ENCODE results near the gene SAC3D1.
"Not testable (repeated sequence)": the region's sequence is repeated elsewhere in the genome, so short reads cannot be mapped to it uniquely, and the experiment has no call there.

SAC3D1 gene

DNA sequence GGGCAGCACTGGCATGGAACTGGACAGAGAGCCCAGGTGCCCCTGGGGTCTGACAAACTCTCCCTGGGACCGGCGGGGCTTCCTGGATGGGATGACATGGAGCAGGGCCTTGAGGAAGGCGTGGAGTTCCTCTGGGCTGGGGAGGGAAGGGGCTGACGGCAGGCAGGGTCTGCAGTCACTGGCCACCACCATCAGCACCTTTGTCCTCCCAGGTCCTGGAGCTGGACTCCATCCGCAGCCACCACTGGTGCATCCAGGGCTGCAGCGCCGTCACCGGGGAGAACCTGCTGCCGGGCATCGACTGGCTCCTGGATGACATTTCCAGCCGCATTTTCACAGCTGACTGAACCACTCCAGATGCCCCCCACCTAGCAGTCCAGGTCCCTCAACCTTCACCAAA lies 19.5 kb upstream of the SAC3D1 start:
- no peak overlapping the region for H3K4me3 ChIP-seq (ENCODE audit: insufficient read depth, low read length, poor library complexity, severe bottlenecking)
- H3K9me2 ChIP-seq (replicated peaks; ENCODE audit: insufficient read depth, low read length), result no peaks in the 10 kb centered on the region
- H3K27me3 ChIP-seq (ENCODE audit: low read length), result no peaks in the 10 kb centered on the region
- H3K27ac ChIP-seq (ENCODE audit: low read depth, low read length), result no peak overlapping the region
- no peak overlapping the region for H3K4me2 ChIP-seq (ENCODE audit: low read depth, low read length, poor library complexity, severe bottlenecking)
- no peak overlapping the region for H3K9ac ChIP-seq (ENCODE audit: low read length)
- no peaks in the 10 kb centered on the region for H3K9me3 ChIP-seq (ENCODE audit: insufficient read depth, low read length)
- no peaks in the 10 kb centered on the region for H3K36me3 ChIP-seq (ENCODE audit: low read length)
- H3F3A ChIP-seq (ENCODE audit: insufficient read depth), result no peaks in the 10 kb centered on the region
- 0 out of 2 replicates have a peak, but pooled peaks cover 4% of the 10 kb centered on the region for H3K79me2 ChIP-seq (ENCODE audit: insufficient read depth, low read length)
- no peak overlapping the region for H2AFZ ChIP-seq (ENCODE audit: low read depth, low read length, severe bottlenecking)
- TF ChIP-seq EZH2phosphoT487 (conservative IDR thresholded peaks at IDR 0.05; ENCODE audit: low read length), result no peak
- TF ChIP-seq, protein P1, sequence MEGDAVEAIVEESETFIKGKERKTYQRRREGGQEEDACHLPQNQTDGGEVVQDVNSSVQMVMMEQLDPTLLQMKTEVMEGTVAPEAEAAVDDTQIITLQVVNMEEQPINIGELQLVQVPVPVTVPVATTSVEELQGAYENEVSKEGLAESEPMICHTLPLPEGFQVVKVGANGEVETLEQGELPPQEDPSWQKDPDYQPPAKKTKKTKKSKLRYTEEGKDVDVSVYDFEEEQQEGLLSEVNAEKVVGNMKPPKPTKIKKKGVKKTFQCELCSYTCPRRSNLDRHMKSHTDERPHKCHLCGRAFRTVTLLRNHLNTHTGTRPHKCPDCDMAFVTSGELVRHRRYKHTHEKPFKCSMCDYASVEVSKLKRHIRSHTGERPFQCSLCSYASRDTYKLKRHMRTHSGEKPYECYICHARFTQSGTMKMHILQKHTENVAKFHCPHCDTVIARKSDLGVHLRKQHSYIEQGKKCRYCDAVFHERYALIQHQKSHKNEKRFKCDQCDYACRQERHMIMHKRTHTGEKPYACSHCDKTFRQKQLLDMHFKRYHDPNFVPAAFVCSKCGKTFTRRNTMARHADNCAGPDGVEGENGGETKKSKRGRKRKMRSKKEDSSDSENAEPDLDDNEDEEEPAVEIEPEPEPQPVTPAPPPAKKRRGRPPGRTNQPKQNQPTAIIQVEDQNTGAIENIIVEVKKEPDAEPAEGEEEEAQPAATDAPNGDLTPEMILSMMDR (IDR thresholded peaks at IDR 0.05; ENCODE audit: insufficient read depth, low read length, poor library complexity, severe bottlenecking), result no peak
- H4K20me1 ChIP-seq (ENCODE audit: low read depth, low read length), result no peaks in the 10 kb centered on the region

- not testable (repeated sequence) for H3F3A ChIP-seq (ENCODE audit: insufficient read depth); H4K20me1 ChIP-seq (ENCODE audit: low read depth, low read length); H3K9ac ChIP-seq (ENCODE audit: low read length); H3K27me3 ChIP-seq (ENCODE audit: low read length); H2AFZ ChIP-seq (ENCODE audit: low read depth, low read length, severe bottlenecking); H3K4me2 ChIP-seq (ENCODE audit: low read depth, low read length, poor library complexity, severe bottlenecking); H3K27ac ChIP-seq (ENCODE audit: low read depth, low read length); H3K4me3 ChIP-seq (ENCODE audit: insufficient read depth, low read length, poor library complexity, severe bottlenecking); H3K9me3 ChIP-seq (ENCODE audit: insufficient read depth, low read length); H3K9me2 ChIP-seq (replicated peaks; ENCODE audit: insufficient read depth, low read length); H3K79me2 ChIP-seq (ENCODE audit: insufficient read depth, low read length); H3K36me3 ChIP-seq (ENCODE audit: low read length)
Observed at GRCh38 chr11:65023502-65023901, 17.5 kb upstream of the SAC3D1 start.

- H3F3A ChIP-seq (ENCODE audit: insufficient read depth), result 0 out of 2 replicates have a peak, but pooled peaks cover 2% of the 10 kb centered on the region
- H3K79me2 ChIP-seq (ENCODE audit: insufficient read depth, low read length), result no peaks in the 10 kb centered on the region
- no peaks in the 10 kb centered on the region for H3K9me3 ChIP-seq (ENCODE audit: insufficient read depth, low read length)
- peak overlapping the region; percentile 30 for H2AFZ ChIP-seq (ENCODE audit: low read depth, low read length, severe bottlenecking)
- TF ChIP-seq, protein P1 (IDR thresholded peaks at IDR 0.05; ENCODE audit: insufficient read depth, low read length, poor library complexity, severe bottlenecking), result no peak
- TF ChIP-seq EZH2phosphoT487 (conservative IDR thresholded peaks at IDR 0.05; ENCODE audit: low read length), result no peak
- no peaks in the 10 kb centered on the region for H3K36me3 ChIP-seq (ENCODE audit: low read length)
- H3K4me2 ChIP-seq (ENCODE audit: low read depth, low read length, poor library complexity, severe bottlenecking), result peak overlapping the region; percentile 80
- H3K27ac ChIP-seq (ENCODE audit: low read depth, low read length), result no peak overlapping the region
- peak overlapping the region; percentile 48; the same call in 1 of the 2 replicates for H3K9ac ChIP-seq (ENCODE audit: low read length)
- no peaks in the 10 kb centered on the region for H3K9me2 ChIP-seq (replicated peaks; ENCODE audit: insufficient read depth, low read length)
- no peaks in the 10 kb centered on the region for H3K27me3 ChIP-seq (ENCODE audit: low read length)
- peak overlapping the region; percentile 50 for H3K4me3 ChIP-seq (ENCODE audit: insufficient read depth, low read length, poor library complexity, severe bottlenecking)
- H4K20me1 ChIP-seq (ENCODE audit: low read depth, low read length), result no peaks in the 10 kb centered on the region
Observed at GRCh38 chr11:65026810-65027209, 14.2 kb upstream of the SAC3D1 start.

GRCh38 chr11:65027213-65028067 lies 13.6 kb upstream of the SAC3D1 start, which contains the start of gene SNX15:
Gene SNX15, plus strand, starts transcription at chr11:65027439. Its CDS starts 99 bp downstream, at chr11:65027538.
- H3K4me2 ChIP-seq (ENCODE audit: low read depth, low read length, poor library complexity, severe bottlenecking), result peak within 1 kb of the TSS; percentile 80
- H3K27me3 ChIP-seq (ENCODE audit: low read length), result no peaks in the 10 kb centered on the region
- no peaks in the 10 kb centered on the region for H3K9me3 ChIP-seq (ENCODE audit: insufficient read depth, low read length)
- peak within 1 kb of the TSS; percentile 50 for H3K4me3 ChIP-seq (ENCODE audit: insufficient read depth, low read length, poor library complexity, severe bottlenecking)
- H3K27ac ChIP-seq (ENCODE audit: low read depth, low read length), result peak within 1 kb of the TSS; percentile 32
- TF ChIP-seq, protein P1 (IDR thresholded peaks at IDR 0.05; ENCODE audit: insufficient read depth, low read length, poor library complexity, severe bottlenecking), result no peak
- TF ChIP-seq EZH2phosphoT487 (conservative IDR thresholded peaks at IDR 0.05; ENCODE audit: low read length), result no peak
- 0 out of 2 replicates have a peak, but pooled peaks cover 2% of the 10 kb centered on the region for H3F3A ChIP-seq (ENCODE audit: insufficient read depth)
- H2AFZ ChIP-seq (ENCODE audit: low read depth, low read length, severe bottlenecking), result peak within 1 kb of the TSS; percentile 31
- H3K9me2 ChIP-seq (replicated peaks; ENCODE audit: insufficient read depth, low read length), result no peaks in the 10 kb centered on the region
- H3K9ac ChIP-seq (ENCODE audit: low read length), result peak within 1 kb of the TSS; percentile 48
- H3K36me3 ChIP-seq (ENCODE audit: low read length), result no peaks in the 10 kb centered on the region
- no peaks in the 10 kb centered on the region for H4K20me1 ChIP-seq (ENCODE audit: low read depth, low read length)
- H3K79me2 ChIP-seq (ENCODE audit: insufficient read depth, low read length), result no peaks in the 10 kb centered on the region
